OCI-LY3 (cell line): ENCODE measurements around the gene SMPDL3A.

Experiments
- CTCF ChIP-seq: fragments of 200-600, 300-600 bp; sonication (generic); IDR thresholded peaks from 2 replicates; pipeline ENCODE4 v1.5.1; 2014; ENCODE audit warnings: antibody characterized with exemption, low read length, low read depth
- EZH2phosphoT487 ChIP-seq: fragments of 200-600 bp; shearing (Covaris generic); IDR thresholded peaks from 2 replicates; pipeline ENCODE4 v1.6.1; 2018; ENCODE audit warnings: antibody characterized with exemption, mixed run types, low read depth

- TF ChIP-seq CTCF (no peak), EZH2phosphoT487 (no peak)
Measured at GRCh38 chr6:122788663-122789181, 336 bp upstream of the SMPDL3A start.
